Neural cell (in vitro differentiated cells): ENCODE data around the gene MSANTD2. TPM values are rescaled to one million over a fixed set of nuclear protein-coding genes. Genes with fewer than 3 reads are reported as not detected.

Experiments used
- H2AFZ ChIP-seq: fragments of 200-600, 300-800 bp; sonication (generic), shearing (Covaris generic); 2 replicates; pipeline ENCODE4 v1.6.0; 2014; ENCODE audit warnings: low read depth, mild to moderate bottlenecking, antibody characterized with exemption, low read length, moderate library complexity
- H3F3A ChIP-seq: fragments of 200-600 bp; shearing (Covaris generic); 2 replicates; pipeline ENCODE4 v1.6.1; 2016; ENCODE audit warnings: mild to moderate bottlenecking, moderate library complexity, mixed read lengths, antibody characterized with exemption, low read length; ENCODE audit not compliant: insufficient read depth, poor library complexity, severe bottlenecking
- H3K27ac ChIP-seq: fragments of 200-600, 300-800 bp; sonication (generic), shearing (Covaris generic); 2 replicates; pipeline ENCODE4 v1.5.1; 2014; ENCODE audit warnings: mild to moderate bottlenecking, low read length, moderate library complexity
- H3K27me3 ChIP-seq: fragments of 300-800, 200-600 bp; sonication (generic), shearing (Covaris generic); 2 replicates; pipeline ENCODE4 v1.6.0; 2014; ENCODE audit warnings: mild to moderate bottlenecking, low read depth, low read length, moderate library complexity; ENCODE audit not compliant: insufficient read depth
- H3K36me3 ChIP-seq: fragments of 300-800, 200-600 bp; sonication (generic), shearing (Covaris generic); 2 replicates; pipeline ENCODE4 v1.5.1; 2014; ENCODE audit warnings: mild to moderate bottlenecking, antibody characterized with exemption, low read length, moderate library complexity; ENCODE audit not compliant: insufficient read depth
- H3K4me2 ChIP-seq: fragments of 300-800, 200-600 bp; sonication (generic), shearing (Covaris generic); 2 replicates; pipeline ENCODE4 v1.6.0; 2014; ENCODE audit warnings: mild to moderate bottlenecking, low read length
- H3K4me3 ChIP-seq: fragments of 300-800, 200-600 bp; sonication (generic), shearing (Covaris generic); 2 replicates; pipeline ENCODE4 v1.5.1; 2014; ENCODE audit warnings: mild to moderate bottlenecking, low read length, moderate library complexity
- H3K79me2 ChIP-seq: fragments of 200-600 bp; shearing (Covaris generic); replicated peaks from 2 replicates; pipeline ENCODE4 v1.6.0; 2014; ENCODE audit warnings: mild to moderate bottlenecking, low read length, moderate library complexity; ENCODE audit not compliant: insufficient read depth
- H3K9ac ChIP-seq: fragments of 300-800, 200-600 bp; sonication (generic), shearing (Covaris generic); 2 replicates; pipeline ENCODE4 v1.6.1; 2016; ENCODE audit warnings: mild to moderate bottlenecking, low read length, mixed read lengths
- H3K9me2 ChIP-seq: fragments of 200-600 bp; shearing (Covaris generic); 2 replicates; pipeline ENCODE4 v1.6.1; 2016; ENCODE audit warnings: mild to moderate bottlenecking, low read length, mixed read lengths; ENCODE audit not compliant: insufficient read depth
- H3K9me3 ChIP-seq: fragments of 200-600, 300-800 bp; sonication (generic), shearing (Covaris generic); 2 replicates; pipeline ENCODE4 v1.6.1; 2016; ENCODE audit warnings: mild to moderate bottlenecking, mixed run types, low read length, moderate library complexity, mixed read lengths
- H4K20me1 ChIP-seq: fragments of 200-600 bp; shearing (Covaris generic); 2 replicates; pipeline ENCODE4 v1.6.1; 2016; ENCODE audit warnings: mild to moderate bottlenecking, mixed run types; ENCODE audit not compliant: insufficient read depth
- CTCF ChIP-seq: fragments of 450-650 bp; IDR thresholded peaks from 2 replicates; pipeline ENCODE4 v1.5.1; 2014; ENCODE audit warnings: antibody characterized with exemption, mild to moderate bottlenecking, moderate library complexity; ENCODE audit not compliant: poor library complexity, severe bottlenecking
- EP300 ChIP-seq: fragments of 450-650 bp; conservative IDR thresholded peaks from 2 replicates; pipeline ENCODE4 v1.6.1; 2014; ENCODE audit warnings: antibody characterized with exemption, mild to moderate bottlenecking, moderate library complexity; ENCODE audit not compliant: poor library complexity, severe bottlenecking
- EZH2 ChIP-seq: fragments of 200-600, 300-800 bp; shearing (Covaris generic), sonication (generic); IDR thresholded peaks from 2 replicates; pipeline ENCODE4 v1.6.1; 2014; ENCODE audit warnings: antibody characterized with exemption, low read length, borderline replicate concordance, mild to moderate bottlenecking; ENCODE audit not compliant: insufficient read depth, poor library complexity, severe bottlenecking
- MXI1 ChIP-seq: fragments of 450-650 bp; conservative IDR thresholded peaks from 2 replicates; pipeline ENCODE4 v1.6.1; 2014; ENCODE audit warnings: antibody characterized with exemption, mild to moderate bottlenecking; ENCODE audit not compliant: poor library complexity, severe bottlenecking
- POLR2AphosphoS5 ChIP-seq: IDR thresholded peaks from 2 replicates; pipeline ENCODE4 v1.6.1; 2012
- RAD21 ChIP-seq: fragments of 450-650 bp; conservative IDR thresholded peaks from 2 replicates; pipeline ENCODE4 v1.6.1; 2014; ENCODE audit warnings: antibody characterized with exemption, mild to moderate bottlenecking, moderate library complexity
- REST ChIP-seq: IDR thresholded peaks from 2 replicates; pipeline ENCODE4 v1.6.1; 2012; ENCODE audit warnings: borderline replicate concordance
- SMC3 ChIP-seq: fragments of 450-650 bp; conservative IDR thresholded peaks from 2 replicates; pipeline ENCODE4 v1.6.1; 2014; ENCODE audit warnings: antibody characterized with exemption, mild to moderate bottlenecking, moderate library complexity; ENCODE audit not compliant: poor library complexity
- TAF1 ChIP-seq: IDR thresholded peaks from 2 replicates; pipeline ENCODE4 v1.6.1; 2012; ENCODE audit warnings: low read depth
- polyA plus RNA-seq: library from polyadenylated mRNA; depleted of rRNA; stranded (reverse); fragments of >200 nt; gene quantifications from 2 replicates; pipeline ENCODE4 v1.2.3, GENCODE V29; 2014

Gene MSANTD2
- polyA plus RNA-seq, 1 donor from 2014 or later: 45.3 TPM

DNA sequence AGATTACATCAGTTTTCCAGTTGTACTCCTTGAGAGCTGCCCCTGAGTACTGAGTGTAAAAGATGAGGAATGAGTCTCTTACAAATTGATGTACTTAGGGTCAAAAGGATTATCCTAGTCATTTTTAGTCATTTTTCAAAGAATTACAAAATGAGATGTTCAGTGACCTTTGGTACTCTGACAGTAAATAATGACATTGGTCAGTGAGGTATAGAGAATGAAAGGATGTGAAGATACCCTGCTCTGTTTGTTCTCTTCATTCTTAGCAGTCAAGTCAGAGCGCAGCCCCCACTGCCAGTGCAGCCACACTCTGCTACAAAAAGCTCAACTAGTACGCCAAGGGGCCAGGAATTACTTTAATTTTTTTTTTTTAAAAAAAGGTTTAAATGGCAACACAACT is 34.0 kb downstream of the MSANTD2 start:
- Histone ChIP-seq H3K4me3 (no peak overlapping the region), H3K27me3 (peaks cover 20% of the 10 kb centered on the region), H3K9me3 (no peaks in the 10 kb centered on the region), H3K4me2 (no peak overlapping the region), H2AFZ (no peak overlapping the region), H3K9ac (no peak overlapping the region), H3K36me3 (no peaks in the 10 kb centered on the region), H3K9me2 (no peaks in the 10 kb centered on the region), H4K20me1 (no peaks in the 10 kb centered on the region), H3F3A (no peaks in the 10 kb centered on the region), H3K27ac (no peak overlapping the region), H3K79me2 (no peaks in the 10 kb centered on the region)
- TF ChIP-seq MXI1: no peak

DNA sequence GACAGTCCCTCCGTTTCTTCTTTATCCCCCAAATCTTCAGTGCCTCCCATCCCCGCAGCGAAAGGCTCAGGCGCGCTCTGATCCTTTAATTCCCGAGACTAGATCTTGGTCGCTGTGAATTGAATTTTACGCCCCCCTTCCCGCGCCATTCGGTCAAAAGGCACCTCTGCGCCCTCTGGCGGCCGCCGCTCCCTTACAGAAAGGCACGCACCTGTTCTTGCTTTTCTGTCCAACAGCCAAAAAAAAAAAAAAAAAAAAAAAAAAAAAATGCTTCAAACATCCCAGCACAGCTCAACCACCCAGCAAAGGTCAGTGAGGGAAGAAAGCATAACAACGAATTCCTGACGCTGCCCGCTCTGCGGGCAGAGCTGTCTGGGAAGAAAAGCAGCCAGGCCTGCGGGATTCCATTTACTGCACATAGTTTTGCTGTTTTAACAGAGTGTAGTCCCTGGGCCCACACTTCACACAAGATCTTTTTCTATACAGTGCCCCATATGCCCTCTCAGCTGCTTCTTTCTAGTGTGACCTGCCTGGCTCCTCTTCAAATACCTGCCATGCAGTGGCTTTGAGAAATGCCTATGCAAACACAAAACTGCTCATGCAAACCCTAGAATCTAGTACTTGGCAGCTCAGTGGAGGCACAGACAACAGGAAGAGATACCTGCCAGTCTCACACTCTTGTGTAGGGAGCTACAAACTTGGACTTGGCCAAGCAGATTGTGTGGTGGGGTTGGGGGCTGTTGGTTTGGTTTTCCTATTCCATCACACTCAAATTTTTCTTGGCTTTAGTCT is 36.9 kb downstream of the MSANTD2 start:
- Histone ChIP-seq H3K9ac (no peak overlapping the region), H3K27me3 (peaks cover 48% of the 10 kb centered on the region), H3F3A (no peaks in the 10 kb centered on the region), H3K4me3 (peak overlapping the region; percentile 64), H2AFZ (no peak overlapping the region), H4K20me1 (no peaks in the 10 kb centered on the region), H3K27ac (no peak overlapping the region), H3K9me3 (no peaks in the 10 kb centered on the region), H3K79me2 (no peaks in the 10 kb centered on the region), H3K4me2 (peak overlapping the region; percentile 39), H3K36me3 (no peaks in the 10 kb centered on the region), H3K9me2 (no peaks in the 10 kb centered on the region)
- no peak for TF ChIP-seq EZH2
- TF ChIP-seq POLR2AphosphoS5: no peak
- TF ChIP-seq RAD21: peak; percentile 82
- peak; percentile 31 for TF ChIP-seq TAF1
- TF ChIP-seq MXI1: no peak
- peak; percentile 96 for TF ChIP-seq SMC3
- no peak for TF ChIP-seq REST
- peak; percentile 86 for TF ChIP-seq CTCF
- no peak for TF ChIP-seq EP300
